Testis (tissue), 2 donors: ENCODE results near the gene ZNF154.

ENCODE experiments used
- CTCF ChIP-seq, 3 experiments: fragments of 450-650 bp in 2 of 3; fragments of 200-600 bp in 1 of 3; sonication (generic) in 1 of 3; IDR thresholded peaks; one replicate each; pipeline ENCODE4 v1.5.1; 2016 to 2019; ENCODE audit warnings: antibody characterized with exemption in 3 of 3, mild to moderate bottlenecking in 2 of 3, moderate library complexity in 1 of 3
- POLR2A ChIP-seq: fragments of 450-650 bp; IDR thresholded peaks from one replicate; pipeline ENCODE4 v1.6.1; 2017; ENCODE audit warnings: antibody characterized with exemption, mild to moderate bottlenecking, moderate library complexity

- no peak for TF ChIP-seq CTCF (IDR thresholded peaks at IDR 0.05)
- TF ChIP-seq POLR2A, result no peak
Measured at GRCh38 chr19:57665261-57665806, 43.7 kb downstream of the ZNF154 start.
